Occipital lobe (tissue), 2 donors: ENCODE measurements around the gene EEF2K. TPM values are rescaled to one million over a fixed set of nuclear protein-coding genes. Genes with fewer than 3 reads are reported as not detected.
"Not testable (repeated sequence)": the region's sequence is repeated elsewhere in the genome, so short reads cannot be mapped to it uniquely, and the experiment has no call there.

Experiments
- DNase-seq: peaks from one replicate; lab custom pipeline; 2025; lab: John Stamatoyannopoulos, UW
- total RNA-seq: library from RNA; depleted of rRNA; stranded (reverse); fragments of >200 nt; gene quantifications from one replicate; pipeline ENCODE4 v1.2.3, GENCODE V29; 2014

Gene EEF2K
- total RNA-seq, 1 donor from 2014 or later: 10.9 TPM

GRCh38 chr16:22210285-22210684 is 4.2 kb downstream of the EEF2K start:
- no peak for DNase-seq

- no peak for DNase-seq
These were observed 4.8 kb downstream of the EEF2K start for GRCh38 chr16:22210854-22211253.

GRCh38 chr16:22213236-22213635 is 7.2 kb downstream of the EEF2K start:
- no peak for DNase-seq

GRCh38 chr16:22213801-22214200 is 7.7 kb downstream of the EEF2K start:
- no peak for DNase-seq

GRCh38 chr16:22214402-22214801 is 8.3 kb downstream of the EEF2K start:
- no peak for DNase-seq

DNA sequence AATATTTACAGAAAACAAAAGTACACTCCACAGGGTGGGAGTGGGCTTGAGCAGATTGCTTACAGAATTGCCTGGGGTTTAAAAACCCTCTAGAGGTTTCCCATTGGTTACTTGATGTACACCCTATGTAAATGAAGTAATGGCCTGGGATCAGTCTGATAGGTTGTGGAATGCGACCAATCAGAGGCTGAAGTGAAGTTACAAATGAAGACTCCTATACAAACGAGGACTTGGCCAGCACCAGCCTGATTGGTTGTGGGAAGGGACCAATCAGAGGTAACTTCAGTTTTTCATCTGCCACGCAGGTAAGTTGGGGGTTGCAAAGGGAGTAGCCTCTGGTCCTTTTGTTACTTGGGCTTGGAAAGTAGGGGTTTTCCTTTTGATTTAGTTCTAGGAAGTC is 8.8 kb downstream of the EEF2K start:
- no peak for DNase-seq

DNA sequence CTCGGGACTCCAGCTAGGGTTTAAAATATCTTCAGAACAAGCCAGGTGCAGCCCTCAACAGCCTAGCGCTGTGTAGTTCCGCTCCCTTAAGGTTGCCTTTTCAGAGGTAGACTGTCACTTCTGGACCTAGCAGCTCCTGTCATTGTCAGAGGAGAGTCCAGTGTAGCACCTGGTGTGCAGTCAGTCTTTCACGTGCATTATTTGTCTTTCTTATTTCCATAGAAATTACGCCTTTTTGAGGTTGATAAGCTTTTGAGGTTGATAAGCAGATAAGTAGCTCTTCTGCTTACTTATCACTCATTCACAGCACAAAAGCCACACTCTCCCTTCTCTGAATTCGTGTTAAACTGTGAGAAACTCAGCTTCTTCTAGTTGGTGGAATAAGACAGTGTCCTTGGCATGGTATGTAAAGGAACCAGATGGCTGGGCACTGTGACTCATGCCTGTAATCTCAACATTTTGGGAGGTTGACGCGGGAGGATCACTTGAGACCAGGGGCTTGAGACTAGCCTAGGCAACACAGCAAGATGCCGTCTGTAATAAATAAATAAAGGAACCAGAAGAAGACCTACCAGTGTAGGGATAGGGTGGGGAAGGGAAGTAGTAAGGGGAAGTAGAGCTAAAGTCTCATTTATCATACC is 10.2 kb downstream of the EEF2K start:
- peak; percentile 46 for DNase-seq

GRCh38 chr16:22216832-22217225 is 10.8 kb downstream of the EEF2K start:
- DNase-seq: not testable (repeated sequence)

DNA sequence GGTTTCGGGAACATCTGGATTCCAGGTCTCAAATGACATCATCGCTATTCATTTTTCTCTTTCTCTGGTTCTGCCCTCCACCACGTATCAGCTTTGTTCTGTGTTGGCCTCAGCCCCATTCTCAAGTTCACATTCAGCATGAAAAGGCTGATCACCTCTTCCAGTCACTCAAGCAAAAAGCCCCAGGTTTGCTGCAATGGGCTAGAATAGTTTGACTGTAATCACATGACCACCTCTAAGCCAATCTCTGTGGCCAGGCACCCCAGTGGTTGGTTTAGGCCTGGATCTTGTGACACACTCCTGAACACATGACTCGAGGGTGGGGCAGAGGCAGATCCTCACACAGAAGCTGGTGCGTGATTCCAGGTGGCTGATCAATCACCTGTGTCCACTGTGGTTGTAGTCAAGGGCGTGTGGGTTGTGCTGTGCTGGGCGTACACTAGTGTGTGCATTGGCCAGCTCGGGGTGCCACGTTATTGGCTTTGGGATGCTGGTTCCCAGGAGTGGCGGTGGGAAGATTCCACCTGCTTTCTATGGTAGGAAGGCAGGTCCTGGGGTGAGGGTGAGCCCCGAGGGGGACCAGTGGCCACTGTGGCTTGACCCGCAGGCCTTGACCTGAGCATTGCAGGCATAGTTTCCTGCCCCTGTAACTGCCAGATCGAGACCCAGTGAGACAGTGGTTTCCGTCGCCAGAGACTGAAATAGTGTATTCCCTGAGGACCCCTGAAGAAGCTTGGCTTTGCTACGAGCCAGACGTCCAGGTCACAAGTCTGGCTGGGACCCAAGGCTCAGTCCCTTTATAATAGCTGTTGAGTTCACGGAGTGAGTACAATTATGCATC is 12.0 kb downstream of the EEF2K start:
- DNase-seq: no peak

DNA sequence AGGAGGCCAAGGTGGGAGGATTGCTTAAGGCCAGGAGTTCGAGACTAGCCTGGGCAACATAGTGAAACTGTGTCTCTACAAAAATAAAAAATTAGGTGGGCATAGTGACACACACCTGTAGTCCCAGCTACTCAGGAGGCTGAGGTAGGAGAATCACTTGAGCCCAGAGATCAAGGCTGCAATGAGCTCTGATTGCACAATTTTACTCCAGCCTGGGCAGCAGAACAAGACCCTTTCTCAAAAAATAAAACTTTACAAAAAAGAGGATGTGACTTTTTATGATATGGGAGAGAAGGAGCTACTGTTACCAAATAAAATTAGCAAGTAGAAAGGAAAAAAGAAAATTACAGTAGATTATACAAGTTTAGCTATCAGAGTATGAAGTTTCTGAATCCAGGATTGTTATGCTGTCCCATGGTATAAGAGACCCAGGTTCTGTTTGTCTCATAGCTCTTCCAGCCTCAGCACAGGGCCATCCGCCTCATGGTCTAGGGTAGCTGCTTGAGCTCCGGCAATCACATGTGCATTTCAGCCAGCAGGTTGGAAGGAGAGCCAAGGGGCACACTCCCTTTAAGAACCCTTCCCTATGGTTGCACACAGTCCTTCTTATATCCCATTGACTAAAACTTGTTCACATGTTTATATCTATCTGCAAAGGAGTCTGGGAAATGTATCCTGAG is 13.5 kb downstream of the EEF2K start:
- no peak for DNase-seq

- no peak for DNase-seq
These were observed 14.0 kb downstream of the EEF2K start for GRCh38 chr16:22220069-22220440.

- DNase-seq: peak; percentile 47
These were observed 14.6 kb downstream of the EEF2K start for GRCh38 chr16:22220714-22221113.

- no peak for DNase-seq
These were observed 15.9 kb downstream of the EEF2K start for GRCh38 chr16:22222006-22222405.

- DNase-seq: no peak
These were observed 16.9 kb downstream of the EEF2K start for GRCh38 chr16:22222998-22223397.

- DNase-seq: peak; percentile 69
These were observed 19.0 kb downstream of the EEF2K start for GRCh38 chr16:22225060-22225459.

DNA sequence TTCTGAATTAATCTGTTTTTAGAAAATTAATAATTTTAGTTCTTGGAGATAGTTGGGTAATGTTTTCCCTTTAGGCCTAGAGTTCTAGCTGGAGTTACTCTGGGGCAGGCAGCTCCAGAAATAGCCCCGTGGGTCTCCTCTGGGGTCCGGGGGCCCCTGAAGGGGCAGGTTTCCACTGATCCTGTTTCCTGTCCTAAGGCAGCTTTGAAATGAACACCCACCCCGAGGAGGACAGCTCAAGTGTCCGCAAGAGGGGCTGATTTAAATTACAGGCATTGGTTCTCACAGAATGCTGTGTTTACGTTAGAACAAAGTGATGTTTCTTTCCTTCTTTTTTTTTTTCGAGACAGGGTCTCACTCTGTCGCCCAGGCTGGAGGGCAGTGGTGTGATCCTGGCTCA is 23.8 kb downstream of the EEF2K start:
- DNase-seq: no peak

- DNase-seq: no peak
These were observed 26.4 kb downstream of the EEF2K start for GRCh38 chr16:22232277-22233036.

DNA sequence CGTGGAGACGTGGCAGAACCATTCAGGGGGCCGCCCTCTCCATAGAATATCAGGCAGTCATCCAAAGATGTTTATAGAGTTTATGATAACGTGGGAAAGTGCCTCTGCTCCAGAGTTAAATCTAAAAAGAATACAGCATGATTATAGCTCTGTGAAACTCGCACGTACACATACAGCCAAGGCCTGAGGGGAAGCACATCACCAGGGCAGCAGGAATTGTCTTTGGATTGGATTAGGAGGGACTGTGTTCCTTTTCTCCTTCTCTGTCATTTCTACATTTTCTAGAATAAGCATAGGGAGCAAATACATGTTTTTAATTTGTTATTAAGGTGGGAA is 26.9 kb downstream of the EEF2K start:
- no peak for DNase-seq

DNA sequence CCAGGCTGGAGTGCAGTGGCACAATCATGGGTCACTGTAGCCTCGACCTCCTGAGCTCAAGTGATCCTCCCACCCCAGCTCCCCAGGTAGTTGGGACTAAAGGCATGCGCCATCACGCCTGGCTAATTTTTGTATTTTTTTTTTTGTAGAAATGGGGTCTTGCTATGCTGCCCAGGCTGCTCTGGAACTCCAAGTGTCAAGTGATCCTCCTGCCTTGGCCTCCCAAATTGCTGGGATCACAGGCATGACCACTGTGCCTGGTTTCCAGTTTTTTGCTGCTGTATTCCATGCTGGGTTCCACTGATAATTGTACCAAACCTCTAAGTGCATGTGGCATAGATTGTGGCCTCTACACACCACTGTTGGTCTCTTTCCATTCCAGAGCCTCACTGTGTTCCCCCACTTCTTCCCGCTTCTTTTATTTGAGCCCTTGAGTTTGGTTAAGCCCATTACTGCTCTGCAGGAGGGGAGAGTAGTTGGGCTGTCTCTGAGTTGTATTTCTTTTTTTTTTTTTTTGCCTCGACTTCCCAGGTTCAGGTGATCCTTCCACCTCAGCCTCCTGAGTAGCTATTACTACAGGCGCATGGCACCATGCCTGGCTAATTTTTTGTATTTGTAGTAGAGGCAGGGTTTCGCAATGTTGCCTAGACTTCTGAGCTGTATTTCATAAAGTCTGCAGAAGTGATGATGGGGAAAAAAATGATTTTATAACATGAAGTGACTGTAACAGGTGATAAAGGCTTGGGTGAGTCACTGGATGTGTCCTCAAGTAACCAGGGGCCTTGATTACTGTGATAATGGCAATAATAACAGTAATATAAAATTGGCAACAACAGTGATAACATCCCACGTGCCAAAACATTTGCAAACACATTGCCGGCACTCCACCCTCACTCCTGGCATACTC is 30.0 kb downstream of the EEF2K start:
- DNase-seq: no peak

- DNase-seq: no peak
These were observed 33.2 kb downstream of the EEF2K start for GRCh38 chr16:22239131-22239805.
